Activated T-helper 9 cell treated with anti-CD3 and anti-CD28 coated beads, Interleukin-2, amount 50 U/mL, for 16 hours (primary cell): ENCODE measurements around the gene CDC42SE1.
A peak's percentile ranks its signal among the peaks of the same experiment; 100 is the strongest.

ENCODE experiments used
- DNase-seq: peaks from one replicate; pipeline ENCODE4 v3.0.0-alpha.2; 2020; ENCODE audit warnings: low read depth

The CDC42SE1 gene

GRCh38 chr1:151051356-151052009 is 7.9 kb downstream of the CDC42SE1 start:
- DNase-seq: no peak

- no peak for DNase-seq
Measured at GRCh38 chr1:151050051-151050688, 9.3 kb downstream of the CDC42SE1 start.

- DNase-seq: no peak
Measured at GRCh38 chr1:151049458-151049857, 10.0 kb downstream of the CDC42SE1 start.

- DNase-seq: no peak
Measured at GRCh38 chr1:151048645-151049032, 10.8 kb downstream of the CDC42SE1 start.

GRCh38 chr1:151047925-151048644 is 11.3 kb downstream of the CDC42SE1 start:
- peak; percentile 31 for DNase-seq

- DNase-seq: peak; percentile 45
Measured at GRCh38 chr1:151047591-151047924, 11.9 kb downstream of the CDC42SE1 start, which contains the start of gene C1orf56. Gene C1orf56 (plus strand): TSS chr1:151047751. CDS start chr1:151047848, 97 bp downstream.

- DNase-seq: no peak
Measured at GRCh38 chr1:151043163-151043562, 16.3 kb downstream of the CDC42SE1 start.

- DNase-seq: no peak
Measured at GRCh38 chr1:151039521-151039920, 19.9 kb downstream of the CDC42SE1 start.

GRCh38 chr1:151037032-151037431 is 22.4 kb downstream of the CDC42SE1 start:
- no peak for DNase-seq

- no peak for DNase-seq
Measured at GRCh38 chr1:151036356-151036755, 23.1 kb downstream of the CDC42SE1 start, which contains the start of gene BNIPL. Gene BNIPL (plus strand): TSS chr1:151036586. CDS start chr1:151036726, 140 bp downstream.

GRCh38 chr1:151035167-151035566 is 24.3 kb downstream of the CDC42SE1 start:
- DNase-seq: no peak

- DNase-seq: no peak
Measured at GRCh38 chr1:151032164-151032563, 27.3 kb downstream of the CDC42SE1 start.

GRCh38 chr1:151026460-151026859 is 33.0 kb downstream of the CDC42SE1 start:
- DNase-seq: no peak

- DNase-seq: peak; percentile 68
Measured at GRCh38 chr1:151024540-151025146, 34.8 kb downstream of the CDC42SE1 start.

GRCh38 chr1:151013518-151013917 is 45.9 kb downstream of the CDC42SE1 start:
- DNase-seq: no peak

GRCh38 chr1:151012684-151013471 is 46.5 kb downstream of the CDC42SE1 start:
- no peak for DNase-seq

- DNase-seq: no peak
Measured at GRCh38 chr1:151011154-151011850, 48.1 kb downstream of the CDC42SE1 start.

- no peak for DNase-seq
Measured at GRCh38 chr1:151010346-151010726, 49.1 kb downstream of the CDC42SE1 start.

- DNase-seq: no peak
Measured at GRCh38 chr1:151009674-151010345, 49.6 kb downstream of the CDC42SE1 start.

GRCh38 chr1:151009206-151009587 is 50.2 kb downstream of the CDC42SE1 start:
- DNase-seq: no peak
